Fibroblast of pulmonary artery (primary cell): Measurements from ENCODE around the gene PPP2R5C.
A peak's percentile ranks its signal among the peaks of the same experiment; 100 is the strongest.

Source experiments
- DNase-seq: peaks from one replicate; pipeline ENCODE4 v3.0.0-alpha.2; 2010; ENCODE audit warnings: low read depth
- H3K4me3 ChIP-seq: replicated peaks from 2 replicates; pipeline ENCODE4 v1.5.1; 2011; ENCODE audit warnings: low read depth, mild to moderate bottlenecking, control low read depth, low read length, moderate library complexity
- TF ChIP-seq, protein P1 (sequence below): IDR thresholded peaks from 2 replicates; pipeline ENCODE4 v1.5.1; 2011; ENCODE audit warnings: mild to moderate bottlenecking, control low read depth, low read length, inconsistent platforms; ENCODE audit errors: missing control alignments

The PPP2R5C gene

GRCh38 chr14:101875727-101876554 lies 114.4 kb downstream of the PPP2R5C start:
- TF ChIP-seq, protein P1, sequence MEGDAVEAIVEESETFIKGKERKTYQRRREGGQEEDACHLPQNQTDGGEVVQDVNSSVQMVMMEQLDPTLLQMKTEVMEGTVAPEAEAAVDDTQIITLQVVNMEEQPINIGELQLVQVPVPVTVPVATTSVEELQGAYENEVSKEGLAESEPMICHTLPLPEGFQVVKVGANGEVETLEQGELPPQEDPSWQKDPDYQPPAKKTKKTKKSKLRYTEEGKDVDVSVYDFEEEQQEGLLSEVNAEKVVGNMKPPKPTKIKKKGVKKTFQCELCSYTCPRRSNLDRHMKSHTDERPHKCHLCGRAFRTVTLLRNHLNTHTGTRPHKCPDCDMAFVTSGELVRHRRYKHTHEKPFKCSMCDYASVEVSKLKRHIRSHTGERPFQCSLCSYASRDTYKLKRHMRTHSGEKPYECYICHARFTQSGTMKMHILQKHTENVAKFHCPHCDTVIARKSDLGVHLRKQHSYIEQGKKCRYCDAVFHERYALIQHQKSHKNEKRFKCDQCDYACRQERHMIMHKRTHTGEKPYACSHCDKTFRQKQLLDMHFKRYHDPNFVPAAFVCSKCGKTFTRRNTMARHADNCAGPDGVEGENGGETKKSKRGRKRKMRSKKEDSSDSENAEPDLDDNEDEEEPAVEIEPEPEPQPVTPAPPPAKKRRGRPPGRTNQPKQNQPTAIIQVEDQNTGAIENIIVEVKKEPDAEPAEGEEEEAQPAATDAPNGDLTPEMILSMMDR: no peak
- no peak overlapping the region for H3K4me3 ChIP-seq
- DNase-seq: no peak

DNA sequence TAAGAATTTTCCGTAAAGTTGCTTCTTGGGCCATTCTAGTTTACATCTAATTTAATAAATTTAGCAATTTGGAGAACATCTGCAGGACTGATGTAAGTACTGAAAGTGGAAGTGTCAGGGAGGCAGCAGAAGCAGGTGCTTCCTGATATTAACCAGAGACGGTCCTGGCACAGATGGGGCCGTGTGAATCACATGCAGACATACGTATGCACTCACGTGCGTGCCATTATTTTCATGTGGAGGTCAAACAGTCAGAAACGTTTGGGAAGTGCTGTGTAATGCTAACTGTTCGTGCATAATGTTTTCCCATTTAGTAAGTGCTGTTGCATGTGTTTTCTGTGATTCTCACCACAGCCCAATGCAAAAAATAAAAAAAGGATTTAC lies 115.0 kb downstream of the PPP2R5C start:
- DNase-seq: peak; percentile 57
- H3K4me3 ChIP-seq: no peak overlapping the region
- TF ChIP-seq, protein P1: no peak

DNA sequence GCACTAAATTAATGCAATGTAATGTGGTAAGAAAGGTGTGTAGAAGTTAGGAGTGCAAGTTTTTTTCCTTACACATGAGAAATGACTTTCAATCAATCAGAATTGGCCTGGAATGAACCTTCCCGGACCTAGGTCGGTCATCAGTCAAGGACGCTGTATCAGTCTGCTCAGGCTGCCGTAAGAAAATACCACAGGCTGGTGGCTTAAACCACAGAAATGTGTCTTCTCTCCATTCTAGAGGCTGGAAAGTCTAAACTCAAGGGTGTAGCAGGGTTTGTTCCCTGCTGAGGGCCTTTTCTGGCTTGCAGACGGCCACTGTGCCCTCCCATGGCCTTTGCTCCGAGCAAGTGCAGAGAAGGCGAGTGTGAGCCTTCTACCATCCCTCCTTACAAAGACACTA lies 116.3 kb downstream of the PPP2R5C start:
- DNase-seq: no peak
- H3K4me3 ChIP-seq: no peak overlapping the region
- TF ChIP-seq, protein P1: no peak

DNA sequence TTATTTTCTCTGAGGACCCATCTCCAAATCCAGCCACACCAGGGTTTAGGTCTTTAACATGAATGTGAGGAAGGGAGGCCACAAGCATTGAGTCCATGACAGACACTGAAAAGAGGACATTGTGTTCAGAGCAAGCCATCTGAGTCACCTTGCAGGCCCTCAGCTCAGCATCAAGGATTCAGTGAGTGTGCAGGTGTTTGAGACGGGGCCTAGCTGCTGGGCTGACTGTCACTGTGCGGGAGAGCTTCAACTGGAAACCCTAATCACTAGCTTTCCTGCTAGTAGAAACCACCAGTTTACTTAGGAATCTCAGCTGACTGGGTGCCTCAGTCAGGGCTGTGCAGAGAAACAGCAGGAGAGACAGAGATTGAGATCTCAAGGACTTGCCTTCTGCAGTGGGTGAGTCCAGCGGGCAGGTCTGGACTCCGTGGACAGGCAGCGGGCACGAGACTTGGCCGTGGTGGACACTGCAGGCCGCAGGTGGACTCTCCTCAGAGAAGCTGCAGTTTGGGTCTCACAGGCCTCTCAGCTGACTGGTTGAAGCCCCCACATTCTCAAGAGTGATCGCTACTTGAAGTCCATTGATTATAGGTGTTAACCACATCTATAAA lies 116.8 kb downstream of the PPP2R5C start:
- TF ChIP-seq, protein P1: no peak
- DNase-seq: no peak

DNA sequence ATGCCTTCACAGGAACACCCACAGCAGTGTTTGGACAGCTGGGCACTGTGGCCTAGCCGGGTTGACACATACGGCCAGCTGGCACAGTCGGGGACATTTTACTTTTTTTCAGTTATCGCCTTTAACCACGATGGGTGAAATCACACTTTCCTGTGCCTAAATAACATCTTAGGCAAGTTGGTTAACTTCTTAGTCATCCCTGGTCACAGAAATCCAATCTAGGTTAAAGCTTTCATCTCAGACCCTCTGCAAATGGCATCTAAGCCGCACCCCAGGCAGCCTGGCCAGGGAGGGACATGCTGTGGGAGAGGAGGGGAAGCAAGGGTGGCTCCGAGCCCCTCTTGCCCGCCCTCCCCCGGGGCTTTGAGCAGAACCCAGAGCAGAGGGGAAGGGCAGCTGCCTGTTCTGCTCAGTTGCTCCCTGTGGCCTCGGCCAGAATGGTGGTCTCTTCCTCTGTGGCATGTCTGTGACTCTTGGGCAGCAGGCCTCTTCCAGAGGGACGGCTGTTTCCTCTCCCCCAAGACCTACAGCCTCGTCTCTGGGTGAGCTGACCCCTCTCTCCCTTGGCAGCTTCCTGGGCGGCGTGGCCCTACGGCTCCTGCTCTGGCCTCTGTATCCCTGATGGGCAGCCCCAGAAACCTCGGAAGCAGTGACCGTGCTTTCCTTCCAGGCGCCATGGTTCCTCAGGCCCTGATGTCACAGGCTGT lies 117.5 kb downstream of the PPP2R5C start:
- DNase-seq: no peak
- no peak overlapping the region for H3K4me3 ChIP-seq
- TF ChIP-seq, protein P1: no peak

More for the DNA sequence above, 116.8 kb downstream of the PPP2R5C start:
- no peak overlapping the region for H3K4me3 ChIP-seq

DNA sequence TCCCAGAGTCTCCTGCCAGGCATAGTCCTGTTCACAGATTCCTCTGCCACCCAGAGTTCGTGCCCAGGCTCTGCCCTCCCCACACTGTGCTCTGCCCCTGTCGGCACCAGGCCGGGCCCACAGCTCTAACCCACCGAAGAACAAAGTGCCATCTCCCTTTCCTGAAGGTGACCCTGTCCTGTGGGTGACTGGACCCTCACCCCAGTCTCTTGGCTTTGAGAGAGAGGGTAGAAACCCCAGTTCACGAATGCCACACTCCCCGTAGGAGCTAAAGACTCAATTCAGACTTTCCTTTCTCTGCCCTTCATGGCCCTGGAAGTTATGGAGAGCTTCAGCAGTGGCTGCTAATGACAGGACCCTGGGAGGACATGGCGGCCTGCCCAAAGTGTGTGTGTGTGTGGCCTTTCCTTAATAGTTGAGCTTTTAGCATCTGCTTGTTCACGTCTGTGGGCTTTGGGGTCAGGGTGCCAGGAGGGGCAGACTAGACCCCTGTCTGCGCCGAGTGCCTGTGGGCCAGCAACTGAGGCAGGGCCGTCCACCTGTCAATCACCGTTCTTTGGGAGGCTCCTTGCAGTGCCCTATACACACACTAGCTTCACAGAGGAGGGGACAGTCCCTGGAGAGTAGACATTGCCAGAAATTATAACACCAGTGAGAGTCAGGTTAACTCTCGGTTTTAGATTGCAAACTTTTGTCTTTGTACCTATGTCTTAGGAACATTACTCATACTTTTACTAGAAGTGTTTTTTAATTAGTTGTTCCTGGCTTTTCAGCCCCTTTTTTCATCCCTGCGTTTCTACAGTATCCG lies 118.2 kb downstream of the PPP2R5C start:
- TF ChIP-seq, protein P1: no peak
- no peak for DNase-seq
- no peak overlapping the region for H3K4me3 ChIP-seq
